ENCODE results near the gene TADA1.

- TF ChIP-seq, protein P1, sequence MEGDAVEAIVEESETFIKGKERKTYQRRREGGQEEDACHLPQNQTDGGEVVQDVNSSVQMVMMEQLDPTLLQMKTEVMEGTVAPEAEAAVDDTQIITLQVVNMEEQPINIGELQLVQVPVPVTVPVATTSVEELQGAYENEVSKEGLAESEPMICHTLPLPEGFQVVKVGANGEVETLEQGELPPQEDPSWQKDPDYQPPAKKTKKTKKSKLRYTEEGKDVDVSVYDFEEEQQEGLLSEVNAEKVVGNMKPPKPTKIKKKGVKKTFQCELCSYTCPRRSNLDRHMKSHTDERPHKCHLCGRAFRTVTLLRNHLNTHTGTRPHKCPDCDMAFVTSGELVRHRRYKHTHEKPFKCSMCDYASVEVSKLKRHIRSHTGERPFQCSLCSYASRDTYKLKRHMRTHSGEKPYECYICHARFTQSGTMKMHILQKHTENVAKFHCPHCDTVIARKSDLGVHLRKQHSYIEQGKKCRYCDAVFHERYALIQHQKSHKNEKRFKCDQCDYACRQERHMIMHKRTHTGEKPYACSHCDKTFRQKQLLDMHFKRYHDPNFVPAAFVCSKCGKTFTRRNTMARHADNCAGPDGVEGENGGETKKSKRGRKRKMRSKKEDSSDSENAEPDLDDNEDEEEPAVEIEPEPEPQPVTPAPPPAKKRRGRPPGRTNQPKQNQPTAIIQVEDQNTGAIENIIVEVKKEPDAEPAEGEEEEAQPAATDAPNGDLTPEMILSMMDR (IDR thresholded peaks at IDR 0.05) = peak; percentile 17 to 70 (median 48)
- no peak for TF ChIP-seq POLR2A (IDR thresholded peaks at IDR 0.05)
Measured at GRCh38 chr1:166910396-166910994, 34.4 kb upstream of the TADA1 start.

Data from breast epithelium (tissue), 3 donors.